ENCODE results near the gene QSOX2.

DNA sequence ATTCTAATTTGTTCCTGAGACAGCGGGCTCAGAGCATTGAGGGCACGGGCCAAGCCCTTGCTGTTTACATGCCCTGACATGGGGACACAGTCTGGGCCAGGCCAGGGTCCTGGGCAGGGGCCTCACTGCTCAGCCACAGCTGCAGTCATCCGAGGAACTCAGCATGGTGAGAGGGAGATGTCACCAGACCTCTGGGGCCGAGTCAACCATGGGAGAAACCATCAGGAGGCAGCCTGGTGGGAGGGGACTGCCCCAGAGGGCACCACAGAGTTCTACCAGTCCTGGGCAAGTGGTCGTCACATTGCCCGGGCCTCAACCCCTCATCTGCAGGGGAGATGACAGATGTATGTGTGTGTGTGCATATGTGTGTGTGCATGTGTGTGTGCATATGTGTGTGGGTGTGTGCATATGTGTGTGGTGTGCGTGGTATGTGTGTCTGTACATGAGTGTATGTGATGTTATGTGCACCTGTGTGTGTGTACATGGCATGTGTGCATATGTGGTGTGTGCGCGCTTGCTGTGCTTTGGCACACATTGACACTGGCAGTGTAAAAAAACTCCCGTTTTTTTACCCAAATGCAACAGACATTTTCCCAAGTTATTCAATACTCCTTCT, 84.5 kb downstream of the QSOX2 start:
- no peak for TF ChIP-seq POLR2A (IDR thresholded peaks at IDR 0.05)
- TF ChIP-seq, protein P1, sequence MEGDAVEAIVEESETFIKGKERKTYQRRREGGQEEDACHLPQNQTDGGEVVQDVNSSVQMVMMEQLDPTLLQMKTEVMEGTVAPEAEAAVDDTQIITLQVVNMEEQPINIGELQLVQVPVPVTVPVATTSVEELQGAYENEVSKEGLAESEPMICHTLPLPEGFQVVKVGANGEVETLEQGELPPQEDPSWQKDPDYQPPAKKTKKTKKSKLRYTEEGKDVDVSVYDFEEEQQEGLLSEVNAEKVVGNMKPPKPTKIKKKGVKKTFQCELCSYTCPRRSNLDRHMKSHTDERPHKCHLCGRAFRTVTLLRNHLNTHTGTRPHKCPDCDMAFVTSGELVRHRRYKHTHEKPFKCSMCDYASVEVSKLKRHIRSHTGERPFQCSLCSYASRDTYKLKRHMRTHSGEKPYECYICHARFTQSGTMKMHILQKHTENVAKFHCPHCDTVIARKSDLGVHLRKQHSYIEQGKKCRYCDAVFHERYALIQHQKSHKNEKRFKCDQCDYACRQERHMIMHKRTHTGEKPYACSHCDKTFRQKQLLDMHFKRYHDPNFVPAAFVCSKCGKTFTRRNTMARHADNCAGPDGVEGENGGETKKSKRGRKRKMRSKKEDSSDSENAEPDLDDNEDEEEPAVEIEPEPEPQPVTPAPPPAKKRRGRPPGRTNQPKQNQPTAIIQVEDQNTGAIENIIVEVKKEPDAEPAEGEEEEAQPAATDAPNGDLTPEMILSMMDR (IDR thresholded peaks at IDR 0.05): no peak
- no peak for TF ChIP-seq EP300 (IDR thresholded peaks at IDR 0.05)
- TF ChIP-seq POLR2AphosphoS5 (IDR thresholded peaks at IDR 0.05): no peak

All from stomach (tissue), 4 donors.